Measurements from ENCODE around the gene TNIK.

TNIK gene

GRCh38 chr3:171342200-171342599 lies 118.0 kb downstream of the TNIK start:
- no peak overlapping the region for H3K4me3 ChIP-seq (ENCODE audit: low read depth, low read length)
- H3K36me3 ChIP-seq (ENCODE audit: control insufficient read depth, insufficient read depth, low read length) = no peaks in the 10 kb centered on the region
- no peaks in the 10 kb centered on the region for H3K27me3 ChIP-seq (ENCODE audit: control insufficient read depth, insufficient read depth, low read length)
- TF ChIP-seq CTCF (IDR thresholded peaks at IDR 0.05) = no peak
- H3K79me2 ChIP-seq = no peaks in the 10 kb centered on the region
- H3K4me1 ChIP-seq = no peaks in the 10 kb centered on the region
- H3K9ac ChIP-seq = no peak overlapping the region
- no peak overlapping the region for H3K27ac ChIP-seq
- no peaks in the 10 kb centered on the region for H3K9me3 ChIP-seq (ENCODE audit: control insufficient read depth, low read length)
- H2AFZ ChIP-seq = no peak overlapping the region
- H3K4me2 ChIP-seq (ENCODE audit: low read length) = no peak overlapping the region

GRCh38 chr3:171340434-171340833 lies 119.8 kb downstream of the TNIK start:
- H3K27ac ChIP-seq = no peak overlapping the region
- no peaks in the 10 kb centered on the region for H3K4me1 ChIP-seq
- H3K79me2 ChIP-seq = no peaks in the 10 kb centered on the region
- no peaks in the 10 kb centered on the region for H3K27me3 ChIP-seq (ENCODE audit: control insufficient read depth, insufficient read depth, low read length)
- no peak overlapping the region for H3K9ac ChIP-seq
- H3K4me3 ChIP-seq (ENCODE audit: low read depth, low read length) = no peak overlapping the region
- no peaks in the 10 kb centered on the region for H3K9me3 ChIP-seq (ENCODE audit: control insufficient read depth, low read length)
- H3K4me2 ChIP-seq (ENCODE audit: low read length) = no peak overlapping the region
- H3K36me3 ChIP-seq (ENCODE audit: control insufficient read depth, insufficient read depth, low read length) = no peaks in the 10 kb centered on the region
- TF ChIP-seq CTCF (IDR thresholded peaks at IDR 0.05) = no peak
- no peak overlapping the region for H2AFZ ChIP-seq

GRCh38 chr3:171339598-171339997 lies 120.6 kb downstream of the TNIK start:
- H3K79me2 ChIP-seq = no peaks in the 10 kb centered on the region
- no peaks in the 10 kb centered on the region for H3K4me1 ChIP-seq
- no peaks in the 10 kb centered on the region for H3K9me3 ChIP-seq (ENCODE audit: control insufficient read depth, low read length)
- no peaks in the 10 kb centered on the region for H3K36me3 ChIP-seq (ENCODE audit: control insufficient read depth, insufficient read depth, low read length)
- H3K27me3 ChIP-seq (ENCODE audit: control insufficient read depth, insufficient read depth, low read length) = no peaks in the 10 kb centered on the region
- no peak overlapping the region for H3K9ac ChIP-seq
- no peak overlapping the region for H3K4me3 ChIP-seq (ENCODE audit: low read depth, low read length)
- TF ChIP-seq CTCF (IDR thresholded peaks at IDR 0.05) = no peak
- H3K4me2 ChIP-seq (ENCODE audit: low read length) = no peak overlapping the region
- H3K27ac ChIP-seq = no peak overlapping the region
- H2AFZ ChIP-seq = no peak overlapping the region

- H3K4me3 ChIP-seq (ENCODE audit: low read depth, low read length) = no peak overlapping the region
- H3K36me3 ChIP-seq (ENCODE audit: control insufficient read depth, insufficient read depth, low read length) = no peaks in the 10 kb centered on the region
- H2AFZ ChIP-seq = no peak overlapping the region
- no peaks in the 10 kb centered on the region for H3K79me2 ChIP-seq
- no peak for TF ChIP-seq CTCF (IDR thresholded peaks at IDR 0.05)
- no peak overlapping the region for H3K4me2 ChIP-seq (ENCODE audit: low read length)
- H3K9ac ChIP-seq = no peak overlapping the region
- H3K4me1 ChIP-seq = no peaks in the 10 kb centered on the region
- no peak overlapping the region for H3K27ac ChIP-seq
- no peaks in the 10 kb centered on the region for H3K9me3 ChIP-seq (ENCODE audit: control insufficient read depth, low read length)
- no peaks in the 10 kb centered on the region for H3K27me3 ChIP-seq (ENCODE audit: control insufficient read depth, insufficient read depth, low read length)
Measured at GRCh38 chr3:171336406-171336805, 123.8 kb downstream of the TNIK start.

GRCh38 chr3:171335559-171335958 lies 124.6 kb downstream of the TNIK start:
- Histone ChIP-seq H3K79me2 (no peaks in the 10 kb centered on the region), H3K9ac (no peak overlapping the region), H3K27me3 (ENCODE audit: control insufficient read depth, insufficient read depth, low read length) (no peaks in the 10 kb centered on the region), H2AFZ (no peak overlapping the region), H3K27ac (no peak overlapping the region), H3K9me3 (ENCODE audit: control insufficient read depth, low read length) (no peaks in the 10 kb centered on the region), H3K4me3 (ENCODE audit: low read depth, low read length) (no peak overlapping the region), H3K4me2 (ENCODE audit: low read length) (no peak overlapping the region), H3K36me3 (ENCODE audit: control insufficient read depth, insufficient read depth, low read length) (no peaks in the 10 kb centered on the region), H3K4me1 (no peaks in the 10 kb centered on the region)
- TF ChIP-seq CTCF (IDR thresholded peaks at IDR 0.05) = no peak
